Right lobe of liver (tissue), 6 donors: ENCODE data around the gene TXLNG. TPM values are rescaled to one million over a fixed set of nuclear protein-coding genes. Genes with fewer than 3 reads are reported as not detected.

Experiments
- ATAC-seq, 4 donors: fragments of 200-7000 bp; cut with Tn5 transposase; one replicate each; pipeline ENCODE4 v1.9.1; 2020; ENCODE audit warnings: mild to moderate bottlenecking in 4 of 4, moderate library complexity in 4 of 4
- DNase-seq, 3 donors: peaks; one replicate each; pipeline ENCODE4 v3.0.0-alpha.2; 2020
- H3K27ac ChIP-seq, 3 donors: fragments of 200-600 bp; one replicate each; pipeline ENCODE4 v1.8.0; 2022
- H3K27me3 ChIP-seq, 2 donors: fragments of 200-600 bp; one replicate each; pipeline ENCODE4 v1.8.0; 2022
- H3K36me3 ChIP-seq, 4 donors: fragments of 200-600 bp; sonication (generic) in 1 of 4; one replicate each; pipeline versions ENCODE4 v1.5.1 to v1.8.0; 2017 to 2022; ENCODE audit warnings: control low read depth in 1 of 4
- H3K4me1 ChIP-seq, 4 donors: fragments of 200-600 bp; sonication (generic) in 1 of 4; one replicate each; pipeline versions ENCODE4 v1.5.1 to v1.8.0; 2017 to 2022; ENCODE audit warnings: control low read depth in 1 of 4
- H3K4me3 ChIP-seq, 3 donors: fragments of 200-600 bp; one replicate each; pipeline ENCODE4 v1.8.0; 2022
- H3K9me3 ChIP-seq, 4 donors: fragments of 200-600 bp; sonication (generic) in 1 of 4; one replicate each; pipeline versions ENCODE4 v1.5.1 to v1.8.0; 2017 to 2022; ENCODE audit warnings: control low read depth in 1 of 4
- CTCF ChIP-seq, 4 donors: fragments of 200-600 bp in 3 of 4; fragments of 450-650 bp in 1 of 4; IDR thresholded peaks; one replicate each; pipeline versions ENCODE4 v1.5.1 to v1.8.0; 2016 to 2022; ENCODE audit warnings: antibody characterized with exemption in 4 of 4, mild to moderate bottlenecking in 2 of 4
- POLR2A ChIP-seq: fragments of 450-650 bp; IDR thresholded peaks from one replicate; pipeline ENCODE4 v1.6.1; 2017; ENCODE audit warnings: antibody characterized with exemption, mild to moderate bottlenecking
- WGBS: methylation state at CpG from one replicate; pipeline ENCODE4 v1.1.6; 2018; ENCODE audit warnings: low coverage, low lambda C conversion rate; ENCODE audit not compliant: insufficient coverage; ENCODE audit errors: missing lambda C conversion rate; 5-methylcytosine and 5-hydroxymethylcytosine counted together
- intact Hi-C, 2 donors: fragments of 100-400 bp; cut with DNase I; formaldehyde crosslinking; loops; one replicate each; pipeline versions ENCODE4 v1.11.2 to v1.14.1; 2022
- total RNA-seq, 6 experiments: library from RNA; depleted of rRNA in 2 of 6; stranded (reverse); fragments of >200 nt in 2 of 6; fragmentation: NEBNext Ultra II Directional in 3 of 6; extraction: Animal tissue kit (Norgen Biotek cat#: 25700) in 3 of 6; gene quantifications; one replicate each; pipeline versions ENCODE4 v1.1.0 to v1.2.4, GENCODE V29; 2016 to 2023
- donor health status: DM: no; HTN: yes; CAD: no.
- donor health status: DM: no; HTN: no; CAD: no.
- donor health status: DM: no; HTN: no; CAD: no.
- donor health status: DM: no; HTN: yes; CAD: no.
- donor health status: DM: no; HTN: yes; CAD: no.

TXLNG gene
- total RNA-seq, 6 experiments from 2014 or later: 3.9 to 9.3 (median 7.3) TPM

- peaks cover 0 to 10% (median 3%) of the 10 kb centered on the region in 4 donors for H3K36me3 ChIP-seq
- peaks cover 0 to 6% (median 2%) of the 10 kb centered on the region in 4 donors for H3K4me1 ChIP-seq
- H3K9me3 ChIP-seq: no peaks in the 10 kb centered on the region
- intact Hi-C loops: no loop called here
- 80% methylated on average over 2 of the region's 9 CpGs for WGBS
- peak in 1 of 4 donors; percentile 6 for TF ChIP-seq CTCF (IDR thresholded peaks at IDR 0.05)
- no peak for TF ChIP-seq POLR2A
- ATAC-seq (peak in 3 of 4 donors; percentile 16 to 35 (median 31)), DNase-seq (no peak)
- no peaks in the 10 kb centered on the region for H3K27me3 ChIP-seq
- H3K4me3 ChIP-seq: no peak overlapping the region
- H3K27ac ChIP-seq: no peak overlapping the region
Measured at GRCh38 chrX:16836371-16836770, 50.1 kb downstream of the TXLNG start.

DNA sequence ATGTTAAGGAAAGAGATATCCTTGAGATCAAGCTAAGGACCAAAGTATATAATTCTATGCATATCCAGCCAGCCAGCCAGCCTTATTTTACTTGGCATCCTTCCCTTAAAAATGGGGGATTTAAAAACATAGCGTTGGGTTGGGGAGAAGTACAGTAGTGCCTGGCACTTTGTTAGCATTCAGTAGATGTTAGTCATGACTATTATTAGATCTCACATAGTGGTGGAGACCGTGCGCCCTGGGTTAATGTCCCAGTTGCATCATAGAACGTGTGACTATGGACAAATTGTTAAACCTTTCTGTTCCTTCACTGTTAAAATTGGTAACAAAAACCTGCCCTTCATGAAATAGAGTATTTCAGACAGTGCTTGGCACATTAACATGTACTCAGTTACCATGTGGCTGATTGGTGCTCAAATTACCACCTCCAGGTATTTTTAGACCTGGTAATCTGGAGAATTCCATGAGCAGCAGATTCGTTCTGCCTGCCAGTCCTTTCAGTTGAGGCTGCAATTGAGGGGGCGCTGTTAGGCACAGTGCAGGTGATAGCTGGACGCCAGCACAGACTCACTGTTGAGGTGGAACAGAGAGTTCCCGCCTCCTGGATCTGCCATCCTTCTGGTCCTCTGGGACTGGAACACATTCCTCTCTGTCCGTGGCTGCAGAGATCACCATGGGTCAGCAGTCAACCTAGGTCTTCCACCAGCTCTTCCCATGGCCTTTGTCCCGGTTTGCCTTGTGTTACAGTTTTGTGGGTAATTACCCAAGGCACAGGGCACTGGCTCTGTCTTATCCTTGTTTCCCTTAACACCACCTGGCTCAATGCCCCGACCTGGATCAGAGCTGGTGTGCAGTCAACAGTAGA lies 52.2 kb downstream of the TXLNG start:
- 47% methylated on average over 8 of the region's 11 CpGs for WGBS
- Histone ChIP-seq H3K36me3 (peaks cover 0 to 13% (median 6%) of the 10 kb centered on the region in 4 donors), H3K9me3 (no peaks in the 10 kb centered on the region), H3K27me3 (no peaks in the 10 kb centered on the region), H3K27ac (no peak overlapping the region), H3K4me3 (no peak overlapping the region), H3K4me1 (peaks cover 0 to 6% (median 2%) of the 10 kb centered on the region in 4 donors)
- ATAC-seq: peak; percentile 86 to 97 (median 92)
- intact Hi-C loops: no loop called here
- DNase-seq: peak; percentile 72 to 86 (median 83)
- TF ChIP-seq CTCF (IDR thresholded peaks at IDR 0.05): no peak

GRCh38 chrX:16839219-16839851 lies 53.1 kb downstream of the TXLNG start:
- Histone ChIP-seq H3K9me3 (no peaks in the 10 kb centered on the region), H3K27ac (no peak overlapping the region), H3K36me3 (peaks cover 0 to 6% (median 5%) of the 10 kb centered on the region in 4 donors), H3K4me3 (no peak overlapping the region), H3K27me3 (no peaks in the 10 kb centered on the region), H3K4me1 (peaks cover 0 to 6% (median 2%) of the 10 kb centered on the region in 4 donors)
- ATAC-seq (no peak), DNase-seq (no peak)
- intact Hi-C loops: no loop called here
- TF ChIP-seq CTCF (IDR thresholded peaks at IDR 0.05) (no peak), POLR2A (no peak)
- 96% methylated on average over 3 of the region's 5 CpGs for WGBS

DNA sequence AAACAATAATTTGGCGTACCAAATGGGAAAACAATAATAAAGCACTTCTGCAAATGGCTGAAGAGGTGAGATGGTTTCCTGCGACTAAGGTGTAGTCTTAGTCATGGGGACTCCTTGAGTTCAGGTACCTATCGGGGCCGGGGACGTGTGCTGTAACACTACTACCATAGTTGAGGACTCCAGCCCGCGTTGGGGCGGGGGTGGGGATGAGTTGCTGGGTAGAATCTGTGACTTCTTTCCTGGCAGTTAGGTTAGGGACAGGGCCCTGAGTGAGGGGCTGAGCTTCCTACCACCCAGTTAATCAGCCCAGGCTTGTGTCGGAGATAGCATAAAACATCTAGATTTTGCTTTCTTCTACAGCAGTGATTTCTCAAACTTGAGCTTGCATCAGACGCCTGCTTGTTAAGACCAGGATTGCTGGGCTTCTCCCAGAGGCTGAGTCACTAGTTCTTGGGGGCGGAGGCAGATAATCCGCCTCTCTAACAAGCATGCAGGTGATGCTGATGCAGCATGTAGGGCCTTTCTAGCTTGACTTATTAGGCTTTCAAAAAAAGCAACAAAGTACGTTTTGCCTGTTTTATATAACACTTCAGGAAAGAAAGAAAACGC lies 53.7 kb downstream of the TXLNG start:
- 95% methylated on average over 8 of the region's 14 CpGs for WGBS
- ATAC-seq: no peak
- H3K9me3 ChIP-seq: no peaks in the 10 kb centered on the region
- DNase-seq: no peak
- TF ChIP-seq CTCF (IDR thresholded peaks at IDR 0.05): no peak
- TF ChIP-seq POLR2A: no peak
- peaks cover 0 to 8% (median 4%) of the 10 kb centered on the region in 4 donors for H3K36me3 ChIP-seq
- no peaks in the 10 kb centered on the region for H3K27me3 ChIP-seq
- H3K4me3 ChIP-seq: no peak overlapping the region
- H3K4me1 ChIP-seq: peaks cover 0 to 6% (median 2%) of the 10 kb centered on the region in 4 donors
- intact Hi-C loops: no loop called here
- H3K27ac ChIP-seq: no peak overlapping the region
